GM12892 (cell line): ENCODE measurements around the gene C10orf95.

Experiments
- POLR2A ChIP-seq: IDR thresholded peaks from 2 replicates; pipeline ENCODE4 v1.6.1; 2011; ENCODE audit warnings: low read depth, low read length, control low read depth
- POLR2AphosphoS5 ChIP-seq: IDR thresholded peaks from 2 replicates; pipeline ENCODE4 v1.6.1; 2011; ENCODE audit warnings: low read depth, low read length, control low read depth
- TAF1 ChIP-seq: IDR thresholded peaks from 2 replicates; pipeline ENCODE4 v1.6.1; 2011; ENCODE audit warnings: low read depth, mild to moderate bottlenecking, control low read depth, low read length, borderline replicate concordance

- TF ChIP-seq POLR2AphosphoS5 (no peak), TAF1 (no peak), POLR2A (no peak)
Measured at GRCh38 chr10:102413053-102413705, 38.2 kb downstream of the C10orf95 start.
